ENCODE measurements around the gene AGTRAP. TPM values are rescaled to one million over a fixed set of nuclear protein-coding genes. Genes with fewer than 3 reads are reported as not detected.

Gene AGTRAP
- total RNA-seq, 1 donor from 2014 or later: 76.7 TPM

GRCh38 chr1:11799099-11799498 lies 63.2 kb downstream of the AGTRAP start:
- Histone ChIP-seq H3K36me3 (ENCODE audit: control insufficient read depth, insufficient read depth, low read length) (peaks cover 3% of the 10 kb centered on the region), H3K4me3 (ENCODE audit: low read depth, low read length) (no peak overlapping the region), H3K27me3 (ENCODE audit: control insufficient read depth, insufficient read depth, low read length) (no peaks in the 10 kb centered on the region)
- TF ChIP-seq CTCF (IDR thresholded peaks at IDR 0.05; ENCODE audit: insufficient read depth, low read length, poor library complexity, severe bottlenecking): no peak
- DNase-seq (ENCODE audit: low read depth): no peak

GRCh38 chr1:11799896-11800295 lies 64.0 kb downstream of the AGTRAP start:
- TF ChIP-seq CTCF (IDR thresholded peaks at IDR 0.05; ENCODE audit: insufficient read depth, low read length, poor library complexity, severe bottlenecking): no peak
- Histone ChIP-seq H3K36me3 (ENCODE audit: control insufficient read depth, insufficient read depth, low read length) (peaks cover 1% of the 10 kb centered on the region), H3K4me3 (ENCODE audit: low read depth, low read length) (no peak overlapping the region), H3K27me3 (ENCODE audit: control insufficient read depth, insufficient read depth, low read length) (no peaks in the 10 kb centered on the region)
- DNase-seq (ENCODE audit: low read depth): no peak

- no peaks in the 10 kb centered on the region for H3K27me3 ChIP-seq (ENCODE audit: control insufficient read depth, insufficient read depth, low read length)
- TF ChIP-seq CTCF (IDR thresholded peaks at IDR 0.05; ENCODE audit: insufficient read depth, low read length, poor library complexity, severe bottlenecking): no peak
- no peak for DNase-seq (ENCODE audit: low read depth)
- H3K36me3 ChIP-seq (ENCODE audit: control insufficient read depth, insufficient read depth, low read length): peaks cover 1% of the 10 kb centered on the region
- no peak overlapping the region for H3K4me3 ChIP-seq (ENCODE audit: low read depth, low read length)
Observed at GRCh38 chr1:11800391-11800755, 64.4 kb downstream of the AGTRAP start.

Other genes with a start within 250 kb of the AGTRAP start
- 0.55 and 3.0 TPM in 2 replicates for gene FBXO2, start 81.7 kb upstream of the AGTRAP start, total RNA-seq
- gene FBXO44, start 81.3 kb upstream of the AGTRAP start, total RNA-seq: 14.4 and 23.6 TPM in 2 replicates
- gene FBXO6, start 71.9 kb upstream of the AGTRAP start, total RNA-seq: 14.0 and 14.1 TPM in 2 replicates
- gene MAD2L2, start 55.0 kb upstream of the AGTRAP start, total RNA-seq: 89.5 and 96.6 TPM in 2 replicates
- gene DRAXIN, start 44.4 kb upstream of the AGTRAP start, total RNA-seq: 2.8 and 4.5 TPM in 2 replicates
- gene C1orf167, start 26.1 kb downstream of the AGTRAP start, total RNA-seq: not detected in 2 replicates
- gene MTHFR, start 69.8 kb downstream of the AGTRAP start, total RNA-seq: 23.1 and 26.6 TPM in 2 replicates
- 17.6 and 17.7 TPM in 2 replicates for gene CLCN6, start 70.1 kb downstream of the AGTRAP start, total RNA-seq
- gene NPPA, start 111.6 kb downstream of the AGTRAP start, total RNA-seq: not detected in 2 replicates
- gene NPPB, start 122.8 kb downstream of the AGTRAP start, total RNA-seq: 2.5 and 5.4 TPM in 2 replicates
- 97.2 and 108 TPM in 2 replicates for gene KIAA2013, start 190.3 kb downstream of the AGTRAP start, total RNA-seq
- 85.7 and 104 TPM in 2 replicates for gene PLOD1, start 198.6 kb downstream of the AGTRAP start, total RNA-seq
- gene MFN2, start 244.3 kb downstream of the AGTRAP start, total RNA-seq: 73.5 and 78.2 TPM in 2 replicates